Fibroblast of peridontal ligament (primary cell): Measurements from ENCODE around the gene COL4A1.
"Not testable (repeated sequence)": the region's sequence is repeated elsewhere in the genome, so short reads cannot be mapped to it uniquely, and the experiment has no call there.

Experiments
- DNase-seq: peaks from one replicate; pipeline ENCODE4 v3.0.0-alpha.2; 2010; ENCODE audit errors: extremely low read depth

The COL4A1 gene

DNA sequence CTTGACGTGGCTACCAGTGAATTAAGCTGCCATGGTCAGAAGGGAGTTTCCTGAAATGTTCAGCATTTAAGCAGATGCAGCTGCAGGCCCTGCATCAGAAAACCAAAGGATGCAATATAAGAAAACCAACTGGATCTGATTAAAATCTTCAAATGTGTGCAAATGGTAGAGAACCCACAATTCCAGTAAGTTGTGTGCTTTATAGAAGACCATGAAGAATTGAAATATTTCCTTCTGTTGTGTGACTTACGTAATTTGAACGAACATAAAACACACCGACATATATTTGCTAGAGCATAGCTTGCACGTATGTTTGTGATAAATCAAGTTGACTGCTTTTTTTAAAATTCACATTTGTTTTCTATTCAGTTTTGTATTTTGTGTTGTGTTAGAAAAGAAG lies 191.4 kb downstream of the COL4A1 start:
- no peak for DNase-seq

DNA sequence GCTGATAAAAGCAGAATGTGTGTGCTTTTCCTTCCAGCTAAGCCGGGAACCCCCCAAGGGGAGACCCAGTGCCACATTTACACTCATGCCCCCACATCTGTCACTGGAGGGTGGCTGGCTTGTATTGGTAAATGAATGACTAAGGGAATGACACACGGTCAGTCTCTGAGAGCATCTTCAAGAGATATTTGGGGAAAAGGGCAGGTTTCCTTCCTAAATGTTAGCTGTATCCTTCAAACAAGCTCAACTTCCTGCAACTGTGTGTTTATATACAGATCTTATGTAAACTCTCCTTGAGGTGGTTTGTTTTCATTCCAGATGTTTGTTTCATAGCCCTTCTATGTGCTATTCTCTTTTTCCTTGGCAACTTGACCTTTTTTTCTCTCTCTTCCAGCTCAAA lies 192.6 kb downstream of the COL4A1 start:
- DNase-seq: peak; percentile 17

- peak; percentile 25 for DNase-seq
These were observed 193.6 kb downstream of the COL4A1 start for GRCh38 chr13:110113284-110113764.

DNA sequence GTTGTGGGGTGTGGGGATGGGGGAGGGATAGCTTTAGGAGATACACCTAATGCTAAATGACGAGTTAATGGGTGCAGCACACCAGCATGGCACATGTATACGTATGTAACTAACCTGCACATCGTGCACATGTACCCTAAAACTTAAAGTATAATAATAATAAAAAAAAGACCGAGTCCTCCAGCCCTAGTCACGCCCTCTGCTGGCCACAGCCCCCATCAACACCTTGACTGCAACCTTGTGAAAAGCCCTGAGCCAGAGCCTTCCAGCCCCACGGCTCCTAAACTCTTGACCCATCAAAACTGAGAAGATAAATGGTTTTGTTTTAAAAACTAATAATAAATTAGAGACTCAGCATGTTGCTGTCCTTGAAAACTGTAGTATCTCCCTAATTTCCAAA lies 194.6 kb downstream of the COL4A1 start:
- DNase-seq: not testable (repeated sequence)

GRCh38 chr13:110110783-110111182 lies 196.2 kb downstream of the COL4A1 start:
- DNase-seq: no peak

- DNase-seq: peak; percentile 91
These were observed 197.0 kb downstream of the COL4A1 start for GRCh38 chr13:110109910-110110309.

GRCh38 chr13:110109140-110109783 lies 197.7 kb downstream of the COL4A1 start:
- DNase-seq: peak; percentile 16

DNA sequence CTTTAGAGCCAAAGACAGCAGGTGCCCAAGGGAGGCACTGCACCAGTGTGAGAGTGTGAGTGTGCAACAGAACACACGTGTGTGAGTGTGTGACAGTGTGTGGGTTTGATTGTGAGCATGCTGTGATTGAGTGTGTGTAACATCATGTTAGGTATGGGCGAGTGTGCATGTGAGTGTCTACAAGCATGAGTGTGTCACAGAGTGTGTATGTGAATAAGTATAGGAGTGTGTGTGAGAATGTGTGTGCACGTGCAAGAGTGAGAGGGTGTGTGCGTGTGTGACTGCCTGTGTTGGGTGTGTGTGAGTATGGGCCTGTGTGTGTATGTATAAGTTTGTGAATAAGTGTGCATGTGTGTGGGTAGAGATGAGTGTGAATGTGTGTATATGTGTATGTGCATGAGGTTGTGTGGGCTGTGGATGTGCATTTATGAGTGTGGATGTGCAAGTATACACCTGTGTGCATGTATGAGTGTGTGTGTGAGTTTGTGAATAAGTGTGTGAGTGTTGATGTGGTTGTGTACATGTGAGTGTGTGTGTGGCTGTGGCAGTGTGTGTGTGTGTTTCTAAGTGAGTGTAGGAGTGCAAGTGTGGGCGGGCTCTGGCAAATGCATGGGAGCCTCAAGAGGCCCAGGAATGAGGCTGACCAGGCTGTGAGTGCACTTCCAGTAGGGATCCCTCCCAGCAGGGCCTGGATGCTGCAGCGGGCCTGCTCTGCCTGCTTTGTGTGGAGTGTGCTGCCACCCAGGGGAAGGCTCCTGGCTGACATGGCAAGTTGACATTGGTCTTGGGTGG lies 198.4 kb downstream of the COL4A1 start:
- peak; percentile 83 for DNase-seq

DNA sequence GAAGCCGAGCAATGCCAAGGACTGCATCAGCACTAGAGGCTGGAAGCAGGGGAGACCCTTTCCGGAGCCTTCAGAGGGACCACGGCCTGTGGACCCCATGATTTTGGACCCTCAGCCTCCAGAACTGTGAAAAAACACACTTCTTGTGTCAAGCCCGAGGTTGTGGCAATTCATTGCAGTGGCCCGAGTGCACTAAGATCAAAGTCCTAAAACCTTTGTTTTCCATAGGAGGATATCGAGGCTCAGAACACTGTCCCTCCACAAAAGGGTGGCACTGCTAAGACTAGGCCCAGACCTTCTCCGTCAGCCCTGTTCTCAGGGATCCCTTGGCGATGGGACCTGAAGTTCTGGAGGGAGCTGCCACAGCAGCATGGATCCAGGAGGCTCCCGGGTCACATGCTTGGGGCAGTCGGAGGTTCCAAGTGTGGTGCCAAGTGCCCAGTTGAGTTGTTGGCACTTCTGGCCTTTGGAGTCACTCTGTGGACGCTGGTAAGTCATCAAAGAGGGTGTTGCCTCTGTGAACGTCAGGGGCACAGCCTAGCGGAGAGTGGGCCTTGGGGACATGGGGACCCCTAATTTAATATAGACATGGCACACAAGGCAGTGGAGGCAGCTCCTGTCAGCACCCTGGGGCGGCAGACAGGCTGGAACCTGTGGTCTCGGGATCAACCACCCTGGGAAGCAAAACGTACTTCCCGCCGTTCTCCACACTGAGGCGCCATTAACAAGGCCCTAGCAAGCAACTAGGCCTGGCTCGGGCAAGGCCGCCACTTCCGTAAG lies 199.2 kb downstream of the COL4A1 start:
- DNase-seq: no peak

DNA sequence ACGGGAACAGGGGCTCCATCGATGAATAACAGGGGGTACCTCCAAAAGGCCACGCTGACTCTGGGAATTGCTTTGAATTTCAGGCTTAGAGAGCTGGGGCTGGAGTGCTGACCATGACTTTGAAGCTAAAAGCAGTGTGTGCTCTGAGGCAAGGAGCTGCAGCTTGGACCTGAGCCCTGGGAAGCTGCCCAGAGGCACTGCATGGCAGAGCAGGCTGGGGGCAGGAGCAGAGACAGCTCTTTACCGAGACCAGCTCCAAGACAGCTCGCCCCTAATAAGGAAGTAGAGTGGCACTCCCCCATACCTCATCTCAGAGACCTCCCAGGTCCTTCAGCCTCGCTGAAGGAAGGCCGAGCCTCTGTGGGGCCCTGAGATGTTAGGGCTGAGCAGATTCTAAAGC lies 200.2 kb downstream of the COL4A1 start:
- peak; percentile 51 for DNase-seq

DNA sequence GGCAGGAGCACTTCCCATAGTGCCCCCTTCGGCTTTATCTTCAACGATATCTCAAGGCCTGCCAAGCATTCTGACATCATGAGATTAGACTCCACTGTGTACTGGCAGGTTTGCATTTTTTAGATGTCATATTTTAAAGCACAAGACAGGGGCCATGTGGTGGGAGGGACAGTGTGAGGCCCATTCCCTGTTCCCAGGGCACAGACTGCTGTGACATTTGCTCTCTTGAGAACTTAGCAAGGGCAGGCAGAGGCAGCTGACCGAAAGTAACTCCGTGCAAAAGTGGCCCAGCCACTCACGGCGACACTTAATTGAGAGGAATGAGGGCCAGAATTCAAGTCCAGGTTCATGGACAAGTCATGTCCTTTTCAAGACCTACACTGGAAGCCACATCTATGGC lies 201.8 kb downstream of the COL4A1 start:
- no peak for DNase-seq

DNA sequence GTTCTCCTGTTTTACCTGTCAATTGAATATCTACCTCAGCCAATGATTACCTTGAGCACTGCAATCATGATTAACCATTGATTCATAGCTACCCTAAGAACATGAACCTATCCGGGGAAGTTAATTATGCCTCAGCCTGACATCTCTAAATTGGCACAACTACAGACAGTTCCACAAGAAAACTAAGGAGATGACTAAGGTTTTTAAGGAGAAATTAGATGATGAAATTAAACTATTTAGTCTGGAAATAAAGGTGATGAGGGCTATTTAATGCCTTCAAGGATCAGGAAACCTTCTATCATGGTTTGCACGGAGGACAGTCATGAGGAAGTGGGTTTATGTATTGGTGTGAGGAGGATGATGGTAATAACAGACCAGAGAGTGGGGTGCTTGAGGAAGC lies 203.4 kb downstream of the COL4A1 start:
- no peak for DNase-seq

DNA sequence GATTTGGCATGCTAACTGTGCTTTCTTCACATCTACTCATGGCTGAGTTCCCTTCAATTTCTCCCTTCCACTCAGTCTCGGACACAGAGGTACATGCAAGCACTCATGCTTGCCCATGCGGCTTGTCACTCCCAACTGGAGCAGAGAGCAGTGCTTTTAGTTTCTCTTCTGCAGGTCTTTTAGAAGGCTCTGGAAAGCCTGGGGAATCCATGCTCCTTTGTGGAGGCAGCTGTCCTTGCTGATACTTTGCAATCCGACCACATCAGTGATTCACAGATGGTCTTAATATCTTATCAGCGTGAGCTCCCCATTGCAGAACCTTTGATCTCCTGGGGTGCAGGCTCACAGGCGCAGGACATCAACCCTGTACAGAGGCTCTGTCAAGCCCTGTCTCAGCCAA lies 203.9 kb downstream of the COL4A1 start:
- DNase-seq: no peak

DNA sequence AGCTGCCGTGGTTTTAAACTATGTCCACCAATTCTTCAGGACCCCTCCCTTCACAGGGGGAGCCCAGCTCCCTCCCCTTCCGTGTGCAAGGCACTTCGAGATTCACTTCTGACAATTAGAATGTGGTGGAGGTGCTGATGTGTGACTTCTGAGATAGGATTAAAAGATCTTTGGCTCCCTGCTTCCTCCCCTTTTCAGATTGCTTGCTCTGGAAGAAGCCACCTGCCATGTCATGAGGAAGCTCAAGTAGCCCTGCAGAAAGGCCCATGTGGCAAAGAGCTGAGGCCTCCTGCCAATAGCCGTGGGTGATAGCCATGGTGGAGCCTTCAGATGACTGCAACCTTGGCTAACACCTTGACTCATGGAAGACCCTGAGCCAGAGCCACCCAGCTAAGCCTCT lies 204.9 kb downstream of the COL4A1 start:
- no peak for DNase-seq

- DNase-seq: no peak
These were observed 207.0 kb downstream of the COL4A1 start for GRCh38 chr13:110099922-110100321.
